HepG2 (cell line): Measurements from ENCODE around the gene SAE1. TPM values are rescaled to one million over a fixed set of nuclear protein-coding genes. Genes with fewer than 3 reads are reported as not detected.

Experiments
- FOXP1 ChIP-seq, 2 experiments: fragments of 450-650 bp in 1 of 2; IDR thresholded peaks; 2 replicates each; pipeline ENCODE4 v1.6.1; 2017 to 2018; ENCODE audit warnings: antibody characterized with exemption in 1 of 2
- GLI4 ChIP-seq: sonication (generic); formaldehyde crosslinking; IDR thresholded peaks from 2 replicates; pipeline ENCODE4 v1.5.1; 2020; ENCODE audit warnings: missing genetic modification reagents, mild to moderate bottlenecking, moderate library complexity, borderline replicate concordance
- HDAC2 ChIP-seq: sonication (generic); formaldehyde crosslinking; IDR thresholded peaks from 2 replicates; pipeline ENCODE4 v1.4.0; 2020; ENCODE audit warnings: missing genetic modification reagents
- IKZF4 ChIP-seq: sonication (generic); formaldehyde crosslinking; IDR thresholded peaks from 2 replicates; pipeline ENCODE4 v1.5.1; 2020; ENCODE audit warnings: borderline replicate concordance, mild to moderate bottlenecking, low read depth, missing genetic modification reagents; ENCODE audit errors: not compliant biosample characterization
- MIER2 ChIP-seq: IDR thresholded peaks from 2 replicates; pipeline ENCODE4 v1.6.1; 2016; ENCODE audit warnings: missing biosample characterization, missing genetic modification reagents
- TAF1 ChIP-seq: sonication (generic); formaldehyde crosslinking; IDR thresholded peaks from 2 replicates; pipeline ENCODE4 v1.4.0; 2020; ENCODE audit warnings: missing genetic modification reagents
- TARDBP ChIP-seq: sonication (generic); formaldehyde crosslinking; IDR thresholded peaks from 2 replicates; pipeline ENCODE4 v1.8.0; 2022; ENCODE audit warnings: mild to moderate bottlenecking, missing genetic modification reagents
- ZC3H4 ChIP-seq: sonication (generic); formaldehyde crosslinking; IDR thresholded peaks from 2 replicates; pipeline ENCODE4 v1.4.0; 2020; ENCODE audit warnings: missing genetic modification reagents, borderline replicate concordance
- ZFP62 ChIP-seq: sonication (generic); formaldehyde crosslinking; IDR thresholded peaks from 2 replicates; pipeline ENCODE4 v1.4.0; 2020; ENCODE audit warnings: missing genetic modification reagents
- ZNF317 ChIP-seq: sonication (generic); formaldehyde crosslinking; IDR thresholded peaks from 2 replicates; pipeline ENCODE4 v1.5.0; 2020; ENCODE audit warnings: mild to moderate bottlenecking, missing genetic modification reagents
- ZNF816 ChIP-seq: sonication (generic); formaldehyde crosslinking; IDR thresholded peaks from 2 replicates; pipeline ENCODE4 v1.8.0; 2022; ENCODE audit warnings: missing genetic modification reagents, mild to moderate bottlenecking, borderline replicate concordance
- polyA plus RNA-seq, 8 experiments: library from polyadenylated mRNA; depleted of rRNA in 3 of 8; stranded (reverse) in 7 of 8; unstranded in 1 of 8; fragments of >200 nt; fragmentation: Illumina TruSeq in 4 of 8; extraction: Trizol in 4 of 8; gene quantifications; 2 replicates each; pipeline versions ENCODE4 v1.2.1 to v1.2.3, GENCODE V29; 2011 to 2016; ENCODE audit warnings: low read depth in 4 of 8, missing spikeins in 1 of 8, mixed read lengths in 1 of 8; ENCODE audit not compliant: insufficient read depth in 1 of 8
- total RNA-seq, 5 experiments: library from RNA; depleted of rRNA; stranded (reverse); fragments of >200 nt; fragmentation: Illumina TruSeq; extraction: Trizol; gene quantifications; 2 replicates each; pipeline ENCODE4 v1.2.3, GENCODE V29; 2016; ENCODE audit warnings: low read depth in 1 of 5
- TF ChIP-seq, protein P1 (sequence below): sonication (generic); formaldehyde crosslinking; IDR thresholded peaks from 2 replicates; pipeline ENCODE4 v1.5.0; 2020; ENCODE audit warnings: missing genetic modification reagents
- TF ChIP-seq, protein P2 (sequence below), 2 experiments: fragments of 450-650 bp in 1 of 2; sonication (generic) in 1 of 2; formaldehyde crosslinking; IDR thresholded peaks; 2 replicates each; pipeline versions ENCODE4 v1.5.0 to v1.8.0; 2020 to 2022; ENCODE audit warnings: mild to moderate bottlenecking in 1 of 2, missing genetic modification reagents in 1 of 2
- TF ChIP-seq, protein P3 (sequence below), 2 experiments: fragments of 450-650 bp in 1 of 2; sonication (generic) in 1 of 2; formaldehyde crosslinking in 1 of 2; IDR thresholded peaks; 2 replicates each; pipeline versions ENCODE4 v1.6.1 to v1.8.0; 2016 to 2022; ENCODE audit warnings: antibody characterized with exemption in 1 of 2, mild to moderate bottlenecking in 1 of 2, missing genetic modification reagents in 1 of 2

Gene SAE1
- total and polyA plus RNA-seq, 2 of the 13 experiments (the other 11 are each of a cell fraction or from before 2014, with no cell fraction given): 87.6 to 197 TPM

DNA sequence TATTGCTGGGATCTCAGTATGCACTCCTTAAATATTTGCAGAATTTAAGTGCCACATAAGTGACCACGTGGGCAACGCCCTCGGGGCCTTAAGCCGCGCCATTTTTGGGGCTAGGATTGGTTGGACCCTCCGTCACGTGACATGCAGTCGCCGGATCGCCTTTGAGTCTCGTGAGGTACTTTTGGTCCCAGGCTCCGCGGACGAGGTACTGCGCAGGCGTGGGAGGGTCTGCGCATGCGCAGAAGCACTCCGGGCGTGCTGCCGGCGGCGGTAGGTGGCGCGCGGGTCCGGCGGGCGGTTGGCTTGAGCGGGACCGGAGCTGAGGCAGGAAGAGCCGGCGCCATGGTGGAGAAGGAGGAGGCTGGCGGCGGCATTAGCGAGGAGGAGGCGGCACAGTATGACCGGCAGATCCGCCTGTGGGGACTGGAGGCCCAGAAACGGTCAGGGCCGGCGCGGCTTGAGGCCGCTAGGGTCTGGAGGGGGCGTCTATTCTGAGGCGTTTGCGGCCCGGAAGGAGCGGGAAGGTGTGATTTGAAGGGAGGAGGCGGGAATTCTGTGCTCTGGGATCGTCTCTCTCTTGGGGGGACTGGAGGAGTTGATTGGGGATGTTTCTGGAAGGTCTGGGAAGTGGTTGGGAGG, at the start of gene SAE1 (continued):
- TF ChIP-seq, protein P1, sequence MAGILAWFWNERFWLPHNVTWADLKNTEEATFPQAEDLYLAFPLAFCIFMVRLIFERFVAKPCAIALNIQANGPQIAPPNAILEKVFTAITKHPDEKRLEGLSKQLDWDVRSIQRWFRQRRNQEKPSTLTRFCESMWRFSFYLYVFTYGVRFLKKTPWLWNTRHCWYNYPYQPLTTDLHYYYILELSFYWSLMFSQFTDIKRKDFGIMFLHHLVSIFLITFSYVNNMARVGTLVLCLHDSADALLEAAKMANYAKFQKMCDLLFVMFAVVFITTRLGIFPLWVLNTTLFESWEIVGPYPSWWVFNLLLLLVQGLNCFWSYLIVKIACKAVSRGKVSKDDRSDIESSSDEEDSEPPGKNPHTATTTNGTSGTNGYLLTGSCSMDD (CRISPR knock-in tag): no peak
- TF ChIP-seq GLI4 (CRISPR knock-in tag): peak; percentile 46; the same call in 1 of the 2 replicates
- no peak for TF ChIP-seq FOXP1 (IDR thresholded peaks at IDR 0.05)
- TF ChIP-seq FOXP1 (CRISPR knock-in tag; IDR thresholded peaks at IDR 0.05): no peak
- peak; percentile 81 for TF ChIP-seq IKZF4 (CRISPR knock-in tag)
- TF ChIP-seq MIER2 (CRISPR knock-in tag): 0 out of 2 replicates have a peak, but pooled peaks have one; percentile 43
- TF ChIP-seq HDAC2 (CRISPR knock-in tag): peak; percentile 50; the same call in 1 of the 2 replicates
- no peak for TF ChIP-seq ZFP62 (CRISPR knock-in tag)
- peak; percentile 80 for TF ChIP-seq ZNF317
- TF ChIP-seq ZNF816: no peak; the same call in 1 of the 2 replicates
- TF ChIP-seq TAF1 (CRISPR knock-in tag): peak; percentile 92
- TF ChIP-seq, protein P2, sequence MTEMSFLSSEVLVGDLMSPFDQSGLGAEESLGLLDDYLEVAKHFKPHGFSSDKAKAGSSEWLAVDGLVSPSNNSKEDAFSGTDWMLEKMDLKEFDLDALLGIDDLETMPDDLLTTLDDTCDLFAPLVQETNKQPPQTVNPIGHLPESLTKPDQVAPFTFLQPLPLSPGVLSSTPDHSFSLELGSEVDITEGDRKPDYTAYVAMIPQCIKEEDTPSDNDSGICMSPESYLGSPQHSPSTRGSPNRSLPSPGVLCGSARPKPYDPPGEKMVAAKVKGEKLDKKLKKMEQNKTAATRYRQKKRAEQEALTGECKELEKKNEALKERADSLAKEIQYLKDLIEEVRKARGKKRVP (CRISPR knock-in tag; IDR thresholded peaks at IDR 0.05): no peak
- TF ChIP-seq TARDBP (CRISPR knock-in tag): peak; percentile 62; the same call in 1 of the 2 replicates
- no peak for TF ChIP-seq ZC3H4 (CRISPR knock-in tag)
- TF ChIP-seq, protein P3, sequence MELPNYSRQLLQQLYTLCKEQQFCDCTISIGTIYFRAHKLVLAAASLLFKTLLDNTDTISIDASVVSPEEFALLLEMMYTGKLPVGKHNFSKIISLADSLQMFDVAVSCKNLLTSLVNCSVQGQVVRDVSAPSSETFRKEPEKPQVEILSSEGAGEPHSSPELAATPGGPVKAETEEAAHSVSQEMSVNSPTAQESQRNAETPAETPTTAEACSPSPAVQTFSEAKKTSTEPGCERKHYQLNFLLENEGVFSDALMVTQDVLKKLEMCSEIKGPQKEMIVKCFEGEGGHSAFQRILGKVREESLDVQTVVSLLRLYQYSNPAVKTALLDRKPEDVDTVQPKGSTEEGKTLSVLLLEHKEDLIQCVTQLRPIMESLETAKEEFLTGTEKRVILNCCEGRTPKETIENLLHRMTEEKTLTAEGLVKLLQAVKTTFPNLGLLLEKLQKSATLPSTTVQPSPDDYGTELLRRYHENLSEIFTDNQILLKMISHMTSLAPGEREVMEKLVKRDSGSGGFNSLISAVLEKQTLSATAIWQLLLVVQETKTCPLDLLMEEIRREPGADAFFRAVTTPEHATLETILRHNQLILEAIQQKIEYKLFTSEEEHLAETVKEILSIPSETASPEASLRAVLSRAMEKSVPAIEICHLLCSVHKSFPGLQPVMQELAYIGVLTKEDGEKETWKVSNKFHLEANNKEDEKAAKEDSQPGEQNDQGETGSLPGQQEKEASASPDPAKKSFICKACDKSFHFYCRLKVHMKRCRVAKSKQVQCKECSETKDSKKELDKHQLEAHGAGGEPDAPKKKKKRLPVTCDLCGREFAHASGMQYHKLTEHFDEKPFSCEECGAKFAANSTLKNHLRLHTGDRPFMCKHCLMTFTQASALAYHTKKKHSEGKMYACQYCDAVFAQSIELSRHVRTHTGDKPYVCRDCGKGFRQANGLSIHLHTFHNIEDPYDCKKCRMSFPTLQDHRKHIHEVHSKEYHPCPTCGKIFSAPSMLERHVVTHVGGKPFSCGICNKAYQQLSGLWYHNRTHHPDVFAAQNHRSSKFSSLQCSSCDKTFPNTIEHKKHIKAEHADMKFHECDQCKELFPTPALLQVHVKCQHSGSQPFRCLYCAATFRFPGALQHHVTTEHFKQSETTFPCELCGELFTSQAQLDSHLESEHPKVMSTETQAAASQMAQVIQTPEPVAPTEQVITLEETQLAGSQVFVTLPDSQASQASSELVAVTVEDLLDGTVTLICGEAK (IDR thresholded peaks at IDR 0.05): no peak
- TF ChIP-seq, protein P3 (CRISPR knock-in tag; IDR thresholded peaks at IDR 0.05): peak; percentile 32; the same call in 1 of the 2 replicates
